ACHN (cell line): ENCODE results near the gene MEAK7.

ENCODE experiments used
- DNase-seq: peaks from one replicate; pipeline ENCODE4 v3.0.0-alpha.2; 2015
- in situ Hi-C: cut with HindIII; loops from 2 replicates; pipeline ENCODE4 v1.10.0; 2017; ENCODE audit warnings: low sequenced_read_pairs, low pct_ligation_motif_present, low pct_unique_long_range_greater_than_20kb

Gene MEAK7

GRCh38 chr16:84461413-84462295 is 42.8 kb downstream of the MEAK7 start:
- no peak for DNase-seq
- in situ Hi-C loops, result no loop called here

DNA sequence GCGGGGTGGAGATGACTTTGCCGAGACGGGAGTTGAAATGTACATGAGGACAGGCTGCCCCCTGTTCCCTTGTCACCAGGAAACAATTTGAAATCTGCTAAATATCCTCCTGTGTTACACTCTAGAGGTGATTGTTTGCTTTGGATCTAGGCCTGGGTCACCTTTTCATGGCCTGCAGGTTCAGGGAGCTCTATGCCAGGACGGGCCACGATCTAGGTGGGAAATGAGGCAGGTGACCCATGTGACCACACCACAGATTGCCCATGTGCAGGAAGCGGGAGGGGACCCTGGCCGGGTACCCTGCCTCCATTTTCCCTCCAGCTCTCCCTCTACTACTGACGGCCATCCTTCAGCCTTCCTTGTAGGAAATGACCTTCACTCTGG is 43.4 kb downstream of the MEAK7 start:
- no peak for DNase-seq
- in situ Hi-C loops, result no loop called here

- DNase-seq, result no peak
- in situ Hi-C loops, result no loop called here
These were observed 43.9 kb downstream of the MEAK7 start for GRCh38 chr16:84460406-84461028.

DNA sequence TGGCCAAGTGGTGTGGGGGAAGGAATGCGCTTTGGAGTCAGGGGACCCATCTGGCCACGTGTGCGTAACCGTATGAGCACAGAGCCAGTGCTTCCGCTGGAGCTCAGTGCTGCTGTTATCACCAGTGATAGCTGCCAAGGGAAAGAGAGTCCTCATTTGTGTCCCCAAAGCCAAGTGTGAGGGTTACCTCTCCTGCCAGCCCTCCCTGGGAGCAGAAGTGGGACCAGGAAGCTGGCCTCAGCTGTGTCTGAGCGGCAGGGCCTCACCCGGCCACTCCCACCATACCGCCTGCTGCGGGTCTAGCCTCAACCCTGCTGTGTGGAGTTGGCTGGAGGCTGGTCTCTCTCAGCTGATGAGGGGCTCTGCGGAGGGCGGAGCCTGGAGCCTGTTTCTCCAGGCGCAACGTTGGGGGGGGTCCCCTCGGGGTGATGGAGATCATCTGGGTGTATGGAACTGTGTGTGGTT is 44.5 kb downstream of the MEAK7 start:
- no peak for DNase-seq
- in situ Hi-C loops, result no loop called here

GRCh38 chr16:84459533-84459894 is 44.9 kb downstream of the MEAK7 start:
- in situ Hi-C loops, result no loop called here
- DNase-seq, result no peak

DNA sequence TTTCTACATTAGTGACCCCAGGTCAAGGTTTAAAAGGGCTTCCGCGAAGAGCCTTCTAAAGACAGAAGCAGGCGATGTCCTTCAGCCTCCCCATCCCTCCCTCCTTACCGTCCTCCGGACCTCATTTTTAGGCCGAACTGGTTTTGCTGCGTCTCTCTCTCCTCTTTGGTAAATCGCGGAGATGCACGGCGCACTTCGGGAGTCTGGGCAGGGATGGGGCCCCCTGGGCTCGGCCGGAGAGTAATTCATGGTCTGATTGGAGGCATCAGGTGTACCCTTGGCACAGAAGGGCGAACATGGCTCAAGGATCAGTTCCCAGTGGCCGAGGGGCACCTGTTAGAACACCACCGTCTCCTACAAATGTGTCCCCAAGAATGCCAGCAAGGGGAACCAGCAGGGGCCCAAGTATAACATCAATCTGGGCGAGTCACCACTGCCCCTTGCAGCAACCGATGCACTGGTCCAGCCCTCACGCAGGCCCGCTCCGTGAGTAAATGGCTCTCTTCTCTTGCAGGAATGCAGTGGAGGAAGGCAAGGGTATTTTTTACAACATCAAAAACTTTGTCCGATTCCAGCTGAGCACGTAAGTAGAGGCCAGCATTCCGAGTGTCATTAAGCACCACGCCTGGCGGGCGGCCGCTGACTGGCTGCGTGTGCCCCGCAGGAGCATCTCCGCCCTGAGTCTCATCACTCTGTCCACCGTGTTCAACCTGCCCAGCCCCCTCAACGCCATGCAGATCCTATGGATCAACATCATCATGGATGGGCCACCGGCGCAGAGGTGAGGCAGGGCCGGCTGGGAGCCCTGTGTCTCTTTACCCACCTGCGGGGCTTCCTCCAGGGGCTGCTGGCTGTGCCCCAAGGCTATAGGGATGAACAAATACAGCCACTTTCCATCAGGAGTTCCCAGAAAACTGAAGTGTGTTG is 45.6 kb downstream of the MEAK7 start:
- in situ Hi-C loops, result no loop called here
- DNase-seq, result no peak

- in situ Hi-C loops, result no loop called here
- DNase-seq, result no peak
These were observed 49.4 kb downstream of the MEAK7 start for GRCh38 chr16:84455031-84455430.
